GM12874 (cell line): ENCODE data around the gene NFATC2.

Experiments
- TF ChIP-seq, protein P1 (sequence below): IDR thresholded peaks from 2 replicates; pipeline ENCODE4 v1.5.1; 2011; ENCODE audit warnings: low read depth, mild to moderate bottlenecking, control low read depth, low read length, moderate library complexity; ENCODE audit not compliant: insufficient read depth

NFATC2 gene

DNA sequence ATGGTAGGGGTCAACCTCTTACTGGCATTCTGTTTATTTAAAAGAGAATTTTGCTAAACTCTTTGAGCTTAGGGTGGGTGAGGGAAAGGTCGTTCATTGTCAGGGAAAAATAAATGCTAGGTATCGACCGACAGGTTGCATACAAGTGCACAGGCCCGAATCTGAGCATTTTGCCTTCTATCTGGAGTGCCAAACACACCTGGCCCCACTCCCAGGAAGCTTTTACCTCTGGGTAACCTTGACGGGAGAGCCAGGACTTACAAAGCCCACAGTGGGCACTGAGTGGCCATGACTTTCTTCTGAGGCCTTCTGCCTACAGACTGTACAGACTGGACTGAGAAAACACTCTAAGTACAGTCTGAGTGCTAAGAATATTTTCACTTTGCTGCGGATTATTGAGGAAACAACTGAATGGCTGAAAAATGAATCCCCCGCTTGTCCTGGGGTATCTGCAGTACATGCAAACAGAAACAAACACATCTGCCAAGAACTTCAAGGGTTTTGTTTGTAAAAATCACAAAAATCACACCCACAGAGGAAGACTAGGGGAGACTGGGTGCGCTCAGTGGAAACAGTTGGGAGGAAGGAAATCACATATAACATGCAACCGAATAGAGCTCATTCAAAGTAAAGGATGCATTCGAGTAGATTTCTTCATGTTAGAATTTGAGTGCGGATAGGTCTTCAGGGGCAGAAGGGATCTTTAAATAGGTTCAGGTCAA, 152.8 kb downstream of the NFATC2 start:
- TF ChIP-seq, protein P1, sequence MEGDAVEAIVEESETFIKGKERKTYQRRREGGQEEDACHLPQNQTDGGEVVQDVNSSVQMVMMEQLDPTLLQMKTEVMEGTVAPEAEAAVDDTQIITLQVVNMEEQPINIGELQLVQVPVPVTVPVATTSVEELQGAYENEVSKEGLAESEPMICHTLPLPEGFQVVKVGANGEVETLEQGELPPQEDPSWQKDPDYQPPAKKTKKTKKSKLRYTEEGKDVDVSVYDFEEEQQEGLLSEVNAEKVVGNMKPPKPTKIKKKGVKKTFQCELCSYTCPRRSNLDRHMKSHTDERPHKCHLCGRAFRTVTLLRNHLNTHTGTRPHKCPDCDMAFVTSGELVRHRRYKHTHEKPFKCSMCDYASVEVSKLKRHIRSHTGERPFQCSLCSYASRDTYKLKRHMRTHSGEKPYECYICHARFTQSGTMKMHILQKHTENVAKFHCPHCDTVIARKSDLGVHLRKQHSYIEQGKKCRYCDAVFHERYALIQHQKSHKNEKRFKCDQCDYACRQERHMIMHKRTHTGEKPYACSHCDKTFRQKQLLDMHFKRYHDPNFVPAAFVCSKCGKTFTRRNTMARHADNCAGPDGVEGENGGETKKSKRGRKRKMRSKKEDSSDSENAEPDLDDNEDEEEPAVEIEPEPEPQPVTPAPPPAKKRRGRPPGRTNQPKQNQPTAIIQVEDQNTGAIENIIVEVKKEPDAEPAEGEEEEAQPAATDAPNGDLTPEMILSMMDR = no peak

DNA sequence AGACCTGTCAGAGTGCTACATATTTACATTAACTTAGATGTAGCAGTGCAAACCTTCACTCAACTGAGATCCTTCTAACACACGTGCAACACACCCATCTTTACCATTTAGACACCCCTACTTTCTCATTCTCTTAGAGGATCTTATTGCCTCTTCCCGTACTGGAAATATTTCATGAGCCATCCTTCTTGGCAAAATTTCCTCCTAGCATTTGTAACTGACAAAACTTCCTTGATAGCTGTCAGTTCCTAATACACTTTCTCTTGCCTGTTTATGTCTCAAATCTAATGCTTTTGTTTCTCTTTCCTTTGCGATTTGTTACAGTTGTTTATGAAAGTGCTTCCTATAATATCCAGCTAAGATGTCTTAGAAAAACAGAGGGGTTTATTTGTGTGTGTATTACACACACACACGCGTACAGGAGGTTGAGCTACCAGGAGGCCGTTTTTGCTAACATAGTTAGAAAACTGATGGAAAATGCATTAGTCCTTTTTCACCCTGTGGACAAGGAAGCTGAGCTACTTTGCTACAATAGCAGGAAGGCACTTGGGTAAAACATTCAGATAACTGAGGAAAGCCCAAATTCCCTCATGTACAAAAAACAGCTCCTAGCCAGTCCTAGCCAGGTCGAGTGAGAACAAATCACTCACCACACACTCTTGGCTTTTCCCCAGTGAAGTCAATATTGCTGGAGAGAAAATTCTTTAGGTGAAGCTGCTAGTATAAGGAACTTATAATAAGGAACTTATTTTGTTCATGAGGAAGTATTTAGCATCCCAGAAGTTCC, 153.6 kb downstream of the NFATC2 start:
- TF ChIP-seq, protein P1 = no peak

DNA sequence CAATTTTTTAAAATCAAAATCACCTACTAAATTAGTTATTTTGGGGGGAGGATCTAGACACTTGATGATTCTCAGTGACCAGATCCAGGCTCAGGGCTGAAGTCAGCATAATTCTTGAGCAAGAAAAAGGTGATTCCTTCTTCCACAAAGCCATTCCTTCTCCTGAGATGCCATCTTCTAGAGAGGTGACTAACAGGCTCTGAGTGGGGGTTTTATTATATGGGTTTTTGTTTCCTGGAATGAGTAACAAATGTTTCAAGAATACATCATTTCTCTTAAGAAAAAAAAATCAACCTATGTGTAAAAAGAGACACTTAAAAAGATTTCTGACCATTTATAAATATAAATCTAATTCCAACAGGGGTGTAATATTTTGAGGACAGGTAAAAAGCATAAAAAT, 154.3 kb downstream of the NFATC2 start:
- TF ChIP-seq, protein P1 = no peak

DNA sequence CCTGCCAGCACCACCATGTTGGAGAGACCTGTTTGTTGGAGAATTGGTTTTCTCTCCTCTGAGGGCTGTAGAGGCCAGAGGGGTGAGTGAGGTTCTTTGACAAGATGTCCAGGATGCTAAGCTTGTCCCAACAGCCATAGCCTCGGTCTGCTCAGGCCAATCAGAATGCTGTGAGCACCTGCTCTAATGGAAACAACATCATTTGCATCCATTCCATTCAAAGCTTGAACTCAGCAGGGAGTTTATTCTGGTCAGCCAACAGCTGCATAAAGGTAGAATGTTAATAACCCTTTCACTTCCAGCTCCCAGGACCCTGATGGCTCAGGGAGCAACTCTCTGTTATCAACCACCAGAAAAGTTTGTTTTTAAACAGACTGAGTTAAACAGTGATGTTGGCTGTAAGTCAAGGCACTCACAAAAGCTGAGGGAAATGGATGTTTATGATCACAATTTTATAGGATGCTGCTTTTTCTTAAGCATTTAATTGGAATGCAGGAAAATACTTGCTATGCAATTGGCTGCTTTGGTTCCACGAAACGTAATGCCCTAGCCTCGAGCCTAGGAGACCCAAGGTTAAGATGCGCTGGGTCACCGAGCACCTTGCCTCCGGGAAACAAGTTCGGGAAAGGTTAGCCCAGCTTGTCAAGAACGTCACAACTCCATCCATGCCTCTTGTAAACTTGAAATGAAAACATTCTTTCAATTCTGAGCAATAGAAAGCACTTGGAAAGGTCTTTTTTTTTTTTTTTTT, 155.2 kb downstream of the NFATC2 start:
- TF ChIP-seq, protein P1 = no peak

DNA sequence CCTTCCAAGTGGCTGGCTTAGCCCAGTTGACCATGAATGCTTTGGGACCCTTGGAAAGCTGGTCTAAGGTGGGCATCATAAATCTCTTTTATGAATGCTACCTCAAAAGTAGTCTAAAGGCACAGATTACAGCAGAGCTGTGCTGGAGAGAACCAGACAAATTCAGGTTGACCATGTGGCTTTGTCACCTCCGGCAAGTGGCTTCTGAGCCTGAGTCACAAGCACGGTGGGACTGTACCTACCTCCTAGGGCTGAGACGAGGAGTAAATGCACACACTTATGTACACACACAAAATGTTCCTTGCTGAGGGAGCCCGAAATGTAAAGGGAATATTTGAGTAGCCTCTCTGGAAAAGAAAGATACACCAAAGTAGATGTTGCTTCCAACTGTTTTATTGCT, 155.9 kb downstream of the NFATC2 start:
- TF ChIP-seq, protein P1 = no peak

DNA sequence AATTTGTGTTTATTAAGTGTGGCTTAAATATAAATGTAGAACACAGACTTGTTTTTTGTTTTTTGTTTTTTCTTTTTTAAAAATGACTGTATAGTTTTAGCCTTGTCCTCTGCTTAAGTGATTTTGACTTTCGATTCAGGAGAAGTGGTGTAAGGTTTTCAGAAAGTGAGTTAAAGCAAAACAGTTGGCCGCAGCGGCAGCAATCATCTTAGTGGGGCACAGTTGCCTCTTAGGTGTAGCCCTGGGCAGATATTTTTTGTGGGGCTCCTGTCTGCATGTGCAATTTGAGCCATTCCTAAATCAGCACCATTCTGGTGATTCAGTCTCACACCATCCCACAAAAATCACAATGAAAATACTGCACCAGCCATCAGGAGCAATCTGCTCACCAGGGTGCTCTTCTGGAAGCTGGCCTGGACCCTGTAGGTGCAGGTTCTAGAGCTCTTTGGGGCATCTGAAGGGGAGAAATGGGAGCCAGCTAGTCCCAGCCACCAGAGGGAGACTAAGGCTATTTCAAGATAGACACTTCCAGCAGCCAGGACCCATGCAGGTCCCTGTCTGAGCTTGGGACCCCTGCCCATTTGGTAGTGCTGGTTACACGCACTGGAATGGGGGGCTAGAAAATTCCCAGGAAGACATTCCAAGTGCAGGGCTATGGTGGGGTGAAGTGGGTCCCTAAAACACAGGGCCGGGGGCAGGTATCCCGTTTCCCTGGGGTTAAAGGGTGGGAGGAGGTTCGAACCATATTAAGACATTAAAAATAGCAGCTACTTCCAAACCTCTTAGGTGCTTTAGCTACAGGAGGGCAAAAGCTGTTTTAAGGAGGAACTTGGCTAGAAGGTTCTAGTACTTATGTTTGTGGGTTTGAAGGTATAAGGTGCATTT, 156.6 kb downstream of the NFATC2 start:
- TF ChIP-seq, protein P1 = peak; percentile 58

DNA sequence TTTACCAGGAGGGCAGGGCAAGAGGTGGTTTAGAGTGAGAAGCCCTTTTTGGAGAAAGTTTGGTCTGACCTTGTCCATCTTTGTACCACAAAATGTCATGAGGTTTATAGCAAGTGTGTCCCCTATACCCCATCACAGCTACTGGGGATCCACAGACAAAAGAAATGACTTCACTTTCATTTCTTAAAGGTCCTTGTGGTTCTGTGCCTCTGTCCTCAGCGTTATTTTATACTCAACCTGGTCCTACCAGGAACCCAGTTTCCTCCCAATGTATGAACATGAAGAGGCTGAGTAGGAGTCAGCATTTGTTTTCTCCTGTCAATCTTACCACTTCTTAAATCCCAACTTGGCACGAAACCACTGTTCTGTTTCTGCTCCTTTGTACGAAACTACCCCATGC, 157.6 kb downstream of the NFATC2 start:
- TF ChIP-seq, protein P1 = no peak
